ENCODE measurements around the gene GOSR2.

DNA sequence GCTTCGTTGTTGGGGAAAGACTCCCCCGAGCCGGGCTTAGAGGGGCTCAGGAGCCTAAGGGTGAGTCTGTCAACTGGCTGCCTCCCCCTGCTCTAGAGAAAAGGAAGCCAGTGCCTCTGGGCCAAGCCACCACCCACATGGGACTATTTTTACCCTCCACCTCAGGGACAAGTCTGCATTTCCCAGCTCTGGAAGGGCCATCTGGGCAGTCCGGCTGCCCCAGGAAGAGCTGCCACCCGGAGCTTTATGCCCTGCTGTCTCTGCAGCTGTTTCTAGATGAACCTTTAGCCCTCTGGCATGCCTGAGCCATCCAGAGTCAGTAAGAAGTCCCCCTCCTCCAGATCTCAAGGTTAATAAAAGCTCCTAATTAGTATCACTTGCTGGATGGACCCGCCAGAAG, 61.4 kb downstream of the GOSR2 start:
- TF ChIP-seq, protein P1, sequence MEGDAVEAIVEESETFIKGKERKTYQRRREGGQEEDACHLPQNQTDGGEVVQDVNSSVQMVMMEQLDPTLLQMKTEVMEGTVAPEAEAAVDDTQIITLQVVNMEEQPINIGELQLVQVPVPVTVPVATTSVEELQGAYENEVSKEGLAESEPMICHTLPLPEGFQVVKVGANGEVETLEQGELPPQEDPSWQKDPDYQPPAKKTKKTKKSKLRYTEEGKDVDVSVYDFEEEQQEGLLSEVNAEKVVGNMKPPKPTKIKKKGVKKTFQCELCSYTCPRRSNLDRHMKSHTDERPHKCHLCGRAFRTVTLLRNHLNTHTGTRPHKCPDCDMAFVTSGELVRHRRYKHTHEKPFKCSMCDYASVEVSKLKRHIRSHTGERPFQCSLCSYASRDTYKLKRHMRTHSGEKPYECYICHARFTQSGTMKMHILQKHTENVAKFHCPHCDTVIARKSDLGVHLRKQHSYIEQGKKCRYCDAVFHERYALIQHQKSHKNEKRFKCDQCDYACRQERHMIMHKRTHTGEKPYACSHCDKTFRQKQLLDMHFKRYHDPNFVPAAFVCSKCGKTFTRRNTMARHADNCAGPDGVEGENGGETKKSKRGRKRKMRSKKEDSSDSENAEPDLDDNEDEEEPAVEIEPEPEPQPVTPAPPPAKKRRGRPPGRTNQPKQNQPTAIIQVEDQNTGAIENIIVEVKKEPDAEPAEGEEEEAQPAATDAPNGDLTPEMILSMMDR (IDR thresholded peaks at IDR 0.05) = no peak
- TF ChIP-seq POLR2A (IDR thresholded peaks at IDR 0.05) = no peak
